ENCODE results near the gene SPINK4.

- TF ChIP-seq CTCF (IDR thresholded peaks at IDR 0.05; ENCODE audit: low read length) = no peak
- no peak for TF ChIP-seq EZH2phosphoT487 (IDR thresholded peaks at IDR 0.05; ENCODE audit: low read length)
- no peak for TF ChIP-seq EZH2 (optimal IDR thresholded peaks at IDR 0.05; ENCODE audit: low read depth, low read length)
These were observed 48.3 kb downstream of the SPINK4 start for GRCh38 chr9:33288235-33288634.
